Neural progenitor cell (in vitro differentiated cells): Measurements from ENCODE around the gene RECK. TPM values are rescaled to one million over a fixed set of nuclear protein-coding genes. Genes with fewer than 3 reads are reported as not detected.
"Not testable (repeated sequence)": the region's sequence is repeated elsewhere in the genome, so short reads cannot be mapped to it uniquely, and the experiment has no call there.

Experiments used
- DNase-seq: peaks from one replicate; pipeline ENCODE4 v3.0.0-alpha.2; 2016; ENCODE audit warnings: low spot score
- H2AFZ ChIP-seq: fragments of 200-600 bp; sonication (generic); replicated peaks from 2 replicates; pipeline ENCODE4 v1.6.1; 2016; ENCODE audit warnings: antibody characterized with exemption
- H3F3A ChIP-seq: fragments of 200-600 bp; sonication (generic); 2 replicates; pipeline ENCODE4 v1.6.1; 2016; ENCODE audit warnings: antibody characterized with exemption, low read depth
- H3K27ac ChIP-seq: fragments of 200-600 bp; sonication (generic); 2 replicates; pipeline ENCODE4 v1.5.1; 2016; ENCODE audit warnings: mild to moderate bottlenecking
- H3K27me3 ChIP-seq: fragments of 200-600 bp; sonication (generic); 2 replicates; pipeline ENCODE4 v1.6.1; 2016; ENCODE audit warnings: mild to moderate bottlenecking, moderate library complexity
- H3K36me3 ChIP-seq: fragments of 200-600 bp; sonication (generic); 2 replicates; pipeline ENCODE4 v1.5.1; 2016
- H3K4me1 ChIP-seq: fragments of 200-600 bp; sonication (generic); 2 replicates; pipeline ENCODE4 v1.6.1; 2016; ENCODE audit warnings: mixed run types
- H3K4me2 ChIP-seq: fragments of 200-600 bp; sonication (generic); 2 replicates; pipeline ENCODE4 v1.6.1; 2016
- H3K4me3 ChIP-seq: fragments of 200-600 bp; sonication (generic); 2 replicates; pipeline ENCODE4 v1.5.1; 2016
- H3K79me2 ChIP-seq: fragments of 200-600 bp; sonication (generic); 2 replicates; pipeline ENCODE4 v1.6.1; 2016; ENCODE audit warnings: low read depth
- H3K9ac ChIP-seq: fragments of 200-600 bp; sonication (generic); 2 replicates; pipeline ENCODE4 v1.6.1; 2016
- H3K9me3 ChIP-seq: fragments of 200-600 bp; sonication (generic); 2 replicates; pipeline ENCODE4 v1.5.1; 2016; ENCODE audit warnings: low read depth
- H4K20me1 ChIP-seq: fragments of 200-600 bp; sonication (generic); 2 replicates; pipeline ENCODE4 v1.6.1; 2016; ENCODE audit warnings: low read depth
- H3K27ac Mint-ChIP-seq: 3 replicates; pipeline ENCODE4 v1.8.0; 2021; ENCODE audit warnings: mixed read lengths
- H3K27me3 Mint-ChIP-seq: 2 replicates; pipeline ENCODE4 v1.8.0; 2022; ENCODE audit warnings: low read depth, mild to moderate bottlenecking, inconsistent platforms, moderate library complexity, mixed read lengths; ENCODE audit not compliant: insufficient read depth
- H3K36me3 Mint-ChIP-seq: 3 replicates; pipeline ENCODE4 v1.8.0; 2021; ENCODE audit warnings: mixed read lengths
- H3K4me1 Mint-ChIP-seq: 3 replicates; pipeline ENCODE4 v1.8.0; 2021; ENCODE audit warnings: mixed read lengths
- H3K4me3 Mint-ChIP-seq: 3 replicates; pipeline ENCODE4 v1.8.0; 2021; ENCODE audit warnings: mild to moderate bottlenecking, moderate library complexity, mixed read lengths
- H3K9me3 Mint-ChIP-seq: 3 replicates; pipeline ENCODE4 v1.8.0; 2020; ENCODE audit warnings: mixed read lengths
- CTCF ChIP-seq: fragments of 200-600 bp; sonication (generic); IDR thresholded peaks from 2 replicates; pipeline ENCODE4 v1.5.1; 2017; ENCODE audit warnings: antibody characterized with exemption, mild to moderate bottlenecking
- EZH2 ChIP-seq: fragments of 200-600 bp; sonication (generic); IDR thresholded peaks from 2 replicates; pipeline ENCODE4 v1.6.1; 2017; ENCODE audit warnings: antibody characterized with exemption, mild to moderate bottlenecking, moderate library complexity
- EZH2phosphoT487 ChIP-seq: fragments of 200-600 bp; sonication (generic); IDR thresholded peaks from 2 replicates; pipeline ENCODE4 v1.6.1; 2017; ENCODE audit warnings: antibody characterized with exemption
- total RNA-seq: library from RNA; depleted of rRNA; stranded (reverse); fragments of >200 nt; gene quantifications from 2 replicates; pipeline ENCODE4 v1.2.3, GENCODE V29; 2015; ENCODE audit warnings: low replicate concordance

The RECK gene
- total RNA-seq, 1 donor from 2014 or later, result 11.0 TPM

GRCh38 chr9:36128349-36128748 is 91.6 kb downstream of the RECK start:
- H3K9me3 Mint-ChIP-seq, result no peaks in the 10 kb centered on the region
- Histone ChIP-seq H3K79me2 (no peaks in the 10 kb centered on the region), H3K27ac (no peak overlapping the region), H2AFZ (no peak overlapping the region), H3K36me3 (no peaks in the 10 kb centered on the region), H4K20me1 (no peaks in the 10 kb centered on the region), H3K27me3 (peaks cover under 1% of the 10 kb centered on the region), H3F3A (no peaks in the 10 kb centered on the region), H3K9ac (no peak overlapping the region), H3K9me3 (no peaks in the 10 kb centered on the region), H3K4me3 (no peak overlapping the region), H3K4me1 (no peaks in the 10 kb centered on the region), H3K4me2 (no peak overlapping the region)
- H3K4me1 Mint-ChIP-seq, result no peaks in the 10 kb centered on the region
- H3K36me3 Mint-ChIP-seq, result no peaks in the 10 kb centered on the region
- no peak for DNase-seq
- H3K4me3 Mint-ChIP-seq, result no peak overlapping the region
- peaks cover 2% of the 10 kb centered on the region for H3K27me3 Mint-ChIP-seq
- no peak overlapping the region for H3K27ac Mint-ChIP-seq
- TF ChIP-seq CTCF (no peak), EZH2phosphoT487 (no peak), EZH2 (no peak)

- Histone ChIP-seq H3K4me3 (no peak overlapping the region), H2AFZ (no peak overlapping the region), H3K4me2 (no peak overlapping the region), H3K9ac (no peak overlapping the region), H3K79me2 (no peaks in the 10 kb centered on the region), H3K27ac (no peak overlapping the region), H3K4me1 (no peaks in the 10 kb centered on the region), H3K36me3 (no peaks in the 10 kb centered on the region), H3K27me3 (peaks cover 8% of the 10 kb centered on the region), H3K9me3 (no peaks in the 10 kb centered on the region), H3F3A (no peaks in the 10 kb centered on the region), H4K20me1 (no peaks in the 10 kb centered on the region)
- no peaks in the 10 kb centered on the region for H3K4me1 Mint-ChIP-seq
- H3K36me3 Mint-ChIP-seq, result no peaks in the 10 kb centered on the region
- H3K27me3 Mint-ChIP-seq, result peaks cover 7% of the 10 kb centered on the region
- no peaks in the 10 kb centered on the region for H3K9me3 Mint-ChIP-seq
- no peak for TF ChIP-seq EZH2phosphoT487
- H3K27ac Mint-ChIP-seq, result no peak overlapping the region
- H3K4me3 Mint-ChIP-seq, result no peak overlapping the region
- no peak for DNase-seq
Measured at GRCh38 chr9:36129139-36129538, 92.4 kb downstream of the RECK start.

GRCh38 chr9:36131666-36132065 is 95.0 kb downstream of the RECK start:
- H2AFZ ChIP-seq, H3K4me2 ChIP-seq, H4K20me1 ChIP-seq, H3F3A ChIP-seq, H3K27ac ChIP-seq, H3K4me1 ChIP-seq, H3K79me2 ChIP-seq, H3K4me1 Mint-ChIP-seq, H3K9ac ChIP-seq, H3K36me3 Mint-ChIP-seq, H3K36me3 ChIP-seq, H3K9me3 ChIP-seq, H3K27ac Mint-ChIP-seq, H3K4me3 ChIP-seq, DNase-seq, H3K9me3 Mint-ChIP-seq, H3K4me3 Mint-ChIP-seq: not testable (repeated sequence)
- H3K27me3 Mint-ChIP-seq, result peaks cover 23% of the 10 kb centered on the region
- peaks cover 34% of the 10 kb centered on the region for H3K27me3 ChIP-seq

- H3K9me3 Mint-ChIP-seq, result peaks cover under 1% of the 10 kb centered on the region
- H3K36me3 Mint-ChIP-seq, result no peaks in the 10 kb centered on the region
- Histone ChIP-seq H3K79me2 (no peaks in the 10 kb centered on the region), H4K20me1 (no peaks in the 10 kb centered on the region), H3K27ac (no peak overlapping the region), H3K9ac (no peak overlapping the region), H3K4me1 (peaks cover 7% of the 10 kb centered on the region), H3K27me3 (peaks cover 38% of the 10 kb centered on the region), H3F3A (peaks cover under 1% of the 10 kb centered on the region), H3K9me3 (no peaks in the 10 kb centered on the region), H3K4me3 (no peak overlapping the region), H3K4me2 (no peak overlapping the region), H3K36me3 (no peaks in the 10 kb centered on the region), H2AFZ (no peak overlapping the region)
- peaks cover 2% of the 10 kb centered on the region for H3K4me1 Mint-ChIP-seq
- H3K27me3 Mint-ChIP-seq, result peaks cover 25% of the 10 kb centered on the region
- TF ChIP-seq EZH2phosphoT487, result no peak
- no peak for TF ChIP-seq EZH2
- TF ChIP-seq CTCF, result no peak
- no peak for DNase-seq
- H3K27ac Mint-ChIP-seq, result no peak overlapping the region
- no peak overlapping the region for H3K4me3 Mint-ChIP-seq
Measured at GRCh38 chr9:36132086-36132485, 95.4 kb downstream of the RECK start.
